Lung (tissue), 12 donors: Measurements from ENCODE around the gene TNFAIP8L3. TPM values are rescaled to one million over a fixed set of nuclear protein-coding genes. Genes with fewer than 3 reads are reported as not detected.

ENCODE experiments used
- ATAC-seq: fragments of 200-7000 bp; cut with Tn5 transposase; one replicate; pipeline ENCODE4 v1.9.1; 2020; ENCODE audit warnings: moderate number of reproducible peaks; ENCODE audit not compliant: insufficient read depth, low FRiP score
- DNase-seq, 3 donors: peaks; one replicate each; pipeline ENCODE4 v3.0.0-alpha.2; 2013 to 2017
- H3K27ac ChIP-seq, 2 donors: one replicate each; pipeline ENCODE4 v1.5.1; 2013; ENCODE audit warnings: mild to moderate bottlenecking in 2 of 2, moderate library complexity in 2 of 2, control low read depth in 1 of 2, inconsistent platforms in 1 of 2, low read depth in 1 of 2, low read length in 1 of 2
- H3K27me3 ChIP-seq, 3 donors: one replicate each; pipeline ENCODE4 v1.5.1; 2013; ENCODE audit warnings: low read length in 2 of 3; ENCODE audit not compliant: control insufficient read depth in 3 of 3, insufficient read depth in 3 of 3
- H3K36me3 ChIP-seq, 4 donors: one replicate each; pipeline ENCODE4 v1.5.1; 2013; ENCODE audit warnings: low read length in 4 of 4, mild to moderate bottlenecking in 1 of 4, moderate library complexity in 1 of 4; ENCODE audit not compliant: control insufficient read depth in 4 of 4, insufficient read depth in 4 of 4
- H3K4me1 ChIP-seq, 5 donors: one replicate each; pipeline ENCODE4 v1.5.1; 2013; ENCODE audit warnings: low read length in 5 of 5, mild to moderate bottlenecking in 2 of 5, moderate library complexity in 1 of 5; ENCODE audit not compliant: control insufficient read depth in 5 of 5, insufficient read depth in 5 of 5
- H3K4me3 ChIP-seq: one replicate; pipeline ENCODE4 v1.5.1; 2013; ENCODE audit warnings: mild to moderate bottlenecking, control low read depth, moderate library complexity
- H3K9ac ChIP-seq, 2 donors: one replicate each; pipeline ENCODE4 v1.5.1; 2013; ENCODE audit warnings: low read length in 2 of 2, control low read depth in 1 of 2; ENCODE audit not compliant: insufficient read depth in 1 of 2
- H3K9me3 ChIP-seq, 4 donors: one replicate each; pipeline ENCODE4 v1.5.1; 2013; ENCODE audit warnings: low read length in 3 of 4, mild to moderate bottlenecking in 1 of 4, moderate library complexity in 1 of 4; ENCODE audit not compliant: control insufficient read depth in 4 of 4, insufficient read depth in 3 of 4
- CTCF ChIP-seq: IDR thresholded peaks from 2 replicates; pipeline ENCODE4 v1.5.1; 2012; ENCODE audit warnings: mild to moderate bottlenecking; ENCODE audit errors: control extremely low read depth, extremely low read depth
- WGBS, 2 donors: extraction: QIAGEN DNeasy Blood & Tissue Kit; methylation state at CpG; one replicate each; pipeline ENCODE4 v1.1.7; 2013; 5-methylcytosine and 5-hydroxymethylcytosine counted together
- polyA plus RNA-seq, 2 donors: library from polyadenylated mRNA; stranded (reverse); fragments of 200-250 nt; gene quantifications; one replicate each; pipeline ENCODE4 v1.2.1, GENCODE V29; 2013
- total RNA-seq, 2 donors: library from RNA; depleted of rRNA in 1 of 2; stranded (reverse); fragments of >200 nt in 1 of 2; gene quantifications; one replicate each; pipeline ENCODE4 v1.2.1, GENCODE V29; 2014 to 2021
- donor health status: control.
- donor health status: control.
- donor health status: Bipolar disorder and iron deficiency.
- donor health status: healthy.
- donor health status: DM: yes; HTN: yes; CAD: no.

The TNFAIP8L3 gene
- total and polyA plus RNA-seq, 4 donors = 3.7 to 20.5 (median 9.9) TPM

GRCh38 chr15:51134416-51135199 is 39.9 kb upstream of the TNFAIP8L3 start:
- Histone ChIP-seq H3K27me3 (no peaks in the 10 kb centered on the region), H3K4me1 (no peaks in the 10 kb centered on the region), H3K36me3 (no peaks in the 10 kb centered on the region), H3K4me3 (no peak overlapping the region), H3K27ac (no peak overlapping the region), H3K9me3 (no peaks in the 10 kb centered on the region), H3K9ac (no peak overlapping the region)
- DNase-seq (no peak), ATAC-seq (no peak)
- TF ChIP-seq CTCF = no peak

GRCh38 chr15:51133140-51133765 is 38.5 kb upstream of the TNFAIP8L3 start:
- no peak overlapping the region for H3K9ac ChIP-seq
- H3K4me3 ChIP-seq = no peak overlapping the region
- H3K36me3 ChIP-seq = no peaks in the 10 kb centered on the region
- H3K9me3 ChIP-seq = no peaks in the 10 kb centered on the region
- no peak for ATAC-seq
- no peaks in the 10 kb centered on the region for H3K4me1 ChIP-seq
- no peak for DNase-seq
- TF ChIP-seq CTCF = no peak
- WGBS, 2 donors = 69 to 76% methylated on average over 7 of the region's 7 CpGs
- H3K27me3 ChIP-seq = no peaks in the 10 kb centered on the region
- H3K27ac ChIP-seq = no peak overlapping the region

- no peak overlapping the region for H3K4me3 ChIP-seq
- DNase-seq = peak in 1 of 3 donors; percentile 10
- peak; percentile 62 for ATAC-seq
- no peaks in the 10 kb centered on the region for H3K4me1 ChIP-seq
- TF ChIP-seq CTCF = no peak
- H3K27me3 ChIP-seq = no peaks in the 10 kb centered on the region
- H3K9me3 ChIP-seq = no peaks in the 10 kb centered on the region
- H3K9ac ChIP-seq = no peak overlapping the region
- H3K36me3 ChIP-seq = no peaks in the 10 kb centered on the region
- WGBS, 2 donors = 62 to 67% methylated on average over 6 of the region's 6 CpGs
- no peak overlapping the region for H3K27ac ChIP-seq
Measured at GRCh38 chr15:51132384-51133139, 37.9 kb upstream of the TNFAIP8L3 start.
